Activated naive CD4-positive, alpha-beta T cell (primary cell): Measurements from ENCODE around the gene CD79B.
"Not testable (repeated sequence)": the region's sequence is repeated elsewhere in the genome, so short reads cannot be mapped to it uniquely, and the experiment has no call there.

Experiments used
- DNase-seq, 4 experiments: peaks; one replicate each; lab custom pipeline; 2025; lab: John Stamatoyannopoulos, UW

CD79B gene

DNA sequence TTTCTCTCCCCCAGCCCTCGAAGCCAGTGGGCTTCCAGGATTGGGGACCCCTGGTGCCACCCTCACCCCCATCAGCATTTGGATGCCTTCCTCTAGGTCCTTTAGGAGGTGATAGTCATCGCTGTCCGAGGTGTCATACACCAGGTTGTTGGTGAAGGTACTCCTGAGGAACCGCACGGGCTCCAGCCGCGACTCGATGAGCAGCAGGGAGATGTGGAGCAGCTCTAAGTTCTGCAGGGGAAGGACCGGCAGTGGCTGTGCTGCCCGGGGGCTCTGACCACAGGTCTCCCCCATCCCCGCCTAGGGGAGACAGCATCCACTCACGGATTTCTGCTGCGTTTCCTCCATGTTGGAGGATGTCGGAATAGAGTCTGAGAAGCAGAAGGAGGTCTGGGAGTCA is 22.0 kb downstream of the CD79B start:
- DNase-seq = no peak

GRCh38 chr17:63909586-63909985 is 22.5 kb downstream of the CD79B start:
- DNase-seq = not testable (repeated sequence)

DNA sequence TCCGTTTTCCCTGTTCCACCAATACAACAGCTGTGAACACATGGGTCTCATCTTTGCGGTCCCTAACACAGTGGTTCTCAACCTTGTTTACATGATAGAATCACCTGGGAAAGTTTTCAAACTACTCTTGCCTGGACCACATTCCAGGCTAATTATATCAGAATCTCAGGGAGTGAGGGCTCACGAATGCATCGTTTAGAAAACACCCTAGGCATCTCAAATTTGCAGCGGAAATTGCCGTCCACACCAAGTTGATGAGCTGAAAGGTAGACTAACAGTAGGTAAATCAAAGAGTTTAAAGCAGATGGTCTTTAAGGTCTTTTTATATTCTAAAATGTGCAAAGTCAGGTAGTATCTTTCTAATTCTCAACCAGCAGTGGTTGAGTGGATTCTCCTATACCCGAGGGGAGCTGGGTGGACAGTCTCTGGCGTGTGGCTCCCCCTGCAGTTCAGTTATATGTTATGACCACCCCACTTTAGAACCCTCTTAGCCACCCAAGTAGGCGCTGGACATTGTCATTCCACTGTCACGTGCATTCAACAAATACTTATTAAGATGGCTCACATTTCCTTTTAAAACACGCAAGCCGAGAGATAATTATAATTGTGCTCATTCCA is 24.9 kb downstream of the CD79B start:
- DNase-seq = not testable (repeated sequence)

- DNase-seq = not testable (repeated sequence)
These were observed 27.3 kb downstream of the CD79B start for GRCh38 chr17:63904796-63905195.

DNA sequence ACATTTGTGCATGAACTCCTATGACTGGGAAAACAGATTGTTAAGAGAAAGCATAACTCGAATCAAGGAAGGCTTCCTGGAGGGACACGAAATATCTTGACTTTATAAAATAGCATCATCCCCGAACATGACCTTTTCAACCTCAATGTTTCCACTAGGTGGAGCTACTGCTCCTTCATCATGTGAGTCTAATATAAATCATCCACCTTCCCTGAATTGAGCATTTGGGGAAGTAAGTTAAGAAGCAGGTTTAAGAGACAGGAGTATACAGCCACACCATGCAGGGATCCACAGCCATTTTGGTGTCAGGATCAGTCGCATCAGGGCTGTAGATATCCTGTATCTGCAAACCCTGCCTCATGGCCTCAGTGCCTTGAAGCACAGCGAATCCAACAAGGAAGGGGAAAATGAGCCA is 28.3 kb downstream of the CD79B start:
- not testable (repeated sequence) for DNase-seq

GRCh38 chr17:63901971-63902370 is 30.2 kb downstream of the CD79B start:
- DNase-seq = not testable (repeated sequence)

DNA sequence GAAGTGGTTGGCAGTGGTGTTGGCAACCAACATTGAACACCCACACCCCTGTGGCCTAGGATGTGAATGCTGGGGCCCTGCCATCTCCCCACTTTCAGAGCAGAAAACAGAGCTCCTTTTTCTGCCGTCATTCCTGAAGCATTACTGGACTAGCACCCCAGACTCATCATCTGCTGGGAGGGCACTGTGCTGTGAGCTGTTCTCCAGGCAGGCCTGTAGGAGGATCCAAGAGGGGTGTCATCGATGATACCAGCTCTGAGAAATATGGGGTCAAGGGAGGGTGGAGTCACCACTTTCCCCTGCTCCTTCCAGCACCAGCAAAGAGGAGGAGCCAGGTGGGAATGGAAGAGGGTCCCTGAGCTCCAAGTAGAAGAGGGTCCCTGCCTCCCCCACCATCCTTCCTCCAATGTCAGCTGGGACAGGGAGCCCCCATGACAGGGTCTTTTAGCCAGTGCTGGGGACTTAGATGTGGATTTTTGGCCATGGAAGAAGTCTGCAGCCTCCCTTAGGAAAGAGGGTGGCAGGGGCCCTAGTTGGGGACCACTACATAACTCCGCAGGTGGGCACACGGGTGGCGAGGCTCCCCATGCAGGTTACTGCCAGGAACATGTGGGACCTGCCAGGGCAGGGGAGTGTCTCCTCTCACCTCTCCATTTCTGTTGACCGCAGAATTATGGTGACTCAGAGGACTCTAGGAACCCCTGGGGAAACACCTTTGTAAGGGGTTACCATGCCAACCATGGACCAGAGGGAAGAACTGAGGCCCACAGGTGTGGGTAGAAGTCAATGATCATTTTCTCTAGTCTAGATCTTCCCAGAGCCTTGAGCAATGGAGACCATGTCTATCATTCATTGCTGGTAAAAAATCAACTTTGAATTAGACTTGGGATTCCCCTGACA is 33.0 kb downstream of the CD79B start:
- DNase-seq = not testable (repeated sequence)

DNA sequence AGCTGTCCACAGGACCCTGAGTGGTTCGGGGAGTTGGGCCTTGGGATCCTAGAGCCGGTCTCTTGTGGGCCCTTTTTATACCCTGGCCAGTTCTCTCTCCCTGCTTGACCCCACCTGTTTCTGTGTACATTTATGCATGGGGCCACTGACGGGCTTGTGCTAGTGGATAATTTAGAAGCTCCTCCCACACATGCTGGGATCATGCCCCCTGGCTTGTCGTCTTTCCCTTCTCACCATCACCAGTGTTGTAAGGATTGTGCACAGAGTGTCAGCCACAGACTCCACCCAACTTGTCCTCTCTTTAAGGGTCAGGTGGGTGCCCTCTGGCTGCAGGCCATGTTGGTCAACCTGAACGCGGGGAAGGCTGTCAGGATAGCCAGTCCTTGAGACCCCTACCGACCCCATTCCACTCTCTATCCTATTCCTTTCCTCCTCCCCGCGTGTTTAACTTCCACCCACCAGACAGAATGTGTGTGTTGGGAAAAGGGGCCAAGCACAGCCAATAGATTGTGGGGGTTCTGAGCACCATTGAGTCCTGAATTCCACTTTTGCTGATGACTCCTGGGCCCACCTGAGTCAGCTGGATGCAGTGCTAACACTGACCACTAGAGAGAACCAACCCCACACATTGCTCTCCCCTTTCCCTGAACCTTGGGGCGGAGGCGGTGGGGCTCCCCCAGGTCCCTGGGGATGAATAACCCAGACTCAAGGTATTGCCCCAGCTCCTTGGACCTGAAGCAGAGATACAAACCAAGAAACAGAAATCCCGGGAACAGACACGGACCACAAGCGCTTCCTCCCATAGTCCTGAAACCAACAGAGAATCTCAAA is 35.4 kb downstream of the CD79B start, which contains the start of gene CSH1:
Gene CSH1 (minus strand): TSS at position 51 of the 831 bp plus-strand sequence. CDS start 63 bp downstream, outside the sequence.
- not testable (repeated sequence) for DNase-seq

DNA sequence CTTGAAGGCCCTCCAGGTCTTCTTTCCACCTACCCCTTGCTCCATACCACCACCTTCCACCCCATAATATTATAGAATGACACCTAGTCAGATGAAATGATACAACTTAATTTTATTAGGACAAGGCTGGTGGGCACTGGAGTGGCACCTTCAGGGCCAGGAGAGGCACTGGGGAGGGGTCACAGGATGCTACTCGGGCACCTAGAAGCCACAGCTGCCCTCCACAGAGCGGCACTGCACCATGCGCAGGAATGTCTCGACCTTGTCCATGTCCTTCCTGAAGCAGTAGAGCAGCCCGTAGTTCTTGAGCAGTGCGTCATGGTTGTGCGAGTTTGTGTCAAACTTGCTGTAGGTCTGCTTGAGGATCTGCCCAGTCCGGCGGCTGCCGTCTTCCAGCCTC is 37.3 kb downstream of the CD79B start:
- not testable (repeated sequence) for DNase-seq

DNA sequence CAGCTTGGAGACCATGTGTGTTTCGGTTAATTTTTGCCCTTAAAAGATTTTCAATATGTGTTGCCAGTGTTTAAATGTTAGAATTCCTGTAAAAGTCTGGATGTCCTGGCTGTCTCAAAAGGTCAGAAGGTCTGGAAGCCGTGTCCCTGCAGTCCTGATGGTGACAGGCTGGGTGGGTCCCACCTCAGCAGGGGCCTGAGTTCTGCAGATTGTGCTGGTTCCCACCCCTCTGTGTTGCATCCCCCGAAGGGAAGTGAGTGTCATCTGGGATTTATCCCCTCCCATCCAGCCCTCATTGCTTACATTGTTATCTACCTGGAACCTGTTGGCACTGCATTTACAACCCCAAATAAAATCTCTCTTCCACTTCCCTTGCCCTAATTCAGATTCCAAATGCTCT is 38.1 kb downstream of the CD79B start:
- DNase-seq = not testable (repeated sequence)

GRCh38 chr17:63892316-63893037 is 39.7 kb downstream of the CD79B start:
- DNase-seq = not testable (repeated sequence)

- DNase-seq = not testable (repeated sequence)
These were observed 42.9 kb downstream of the CD79B start for GRCh38 chr17:63889026-63889848.

DNA sequence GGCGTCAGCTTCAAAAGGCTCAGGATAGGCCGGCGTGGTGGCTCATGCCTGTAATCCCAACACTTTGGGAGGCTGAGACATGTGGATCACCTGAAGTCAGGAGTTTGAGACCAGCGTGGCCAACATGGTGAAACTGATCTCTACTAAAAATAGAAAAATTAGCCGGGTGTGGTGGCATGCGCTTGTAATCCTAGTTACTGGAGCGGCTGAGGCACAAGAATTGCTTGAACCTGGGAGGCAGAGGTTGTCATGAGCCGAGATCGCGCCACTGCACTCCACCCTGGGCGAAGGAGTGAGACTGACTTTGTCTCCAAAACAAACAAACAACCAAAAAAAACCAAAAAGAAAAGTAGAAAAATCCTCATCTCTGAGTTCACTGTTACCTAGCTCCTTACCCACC is 47.0 kb downstream of the CD79B start:
- DNase-seq = not testable (repeated sequence)

DNA sequence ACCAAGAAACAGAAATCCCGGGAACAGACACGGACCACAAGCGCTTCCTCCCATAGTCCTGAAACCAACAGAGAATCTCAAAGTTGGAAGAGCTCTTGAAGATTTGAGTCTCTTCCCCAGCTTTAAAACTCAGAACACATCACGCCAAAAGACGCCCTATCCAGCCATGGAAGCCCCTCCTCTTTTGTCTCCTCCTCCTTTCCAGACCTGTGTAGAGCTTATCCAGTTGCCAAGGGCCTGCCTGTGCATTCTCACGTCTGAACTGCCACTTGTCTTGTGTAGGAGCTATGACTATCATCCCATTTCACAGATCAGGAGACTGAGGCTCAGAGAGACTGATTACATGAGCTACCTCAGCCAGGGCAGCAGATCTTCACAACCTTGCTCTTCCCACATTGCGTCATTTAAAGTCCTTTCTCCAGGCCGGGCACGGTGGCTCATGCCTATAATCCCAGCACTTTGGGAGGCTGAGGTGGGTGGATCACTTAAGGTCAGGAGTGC is 49.5 kb downstream of the CD79B start:
- not testable (repeated sequence) for DNase-seq

DNA sequence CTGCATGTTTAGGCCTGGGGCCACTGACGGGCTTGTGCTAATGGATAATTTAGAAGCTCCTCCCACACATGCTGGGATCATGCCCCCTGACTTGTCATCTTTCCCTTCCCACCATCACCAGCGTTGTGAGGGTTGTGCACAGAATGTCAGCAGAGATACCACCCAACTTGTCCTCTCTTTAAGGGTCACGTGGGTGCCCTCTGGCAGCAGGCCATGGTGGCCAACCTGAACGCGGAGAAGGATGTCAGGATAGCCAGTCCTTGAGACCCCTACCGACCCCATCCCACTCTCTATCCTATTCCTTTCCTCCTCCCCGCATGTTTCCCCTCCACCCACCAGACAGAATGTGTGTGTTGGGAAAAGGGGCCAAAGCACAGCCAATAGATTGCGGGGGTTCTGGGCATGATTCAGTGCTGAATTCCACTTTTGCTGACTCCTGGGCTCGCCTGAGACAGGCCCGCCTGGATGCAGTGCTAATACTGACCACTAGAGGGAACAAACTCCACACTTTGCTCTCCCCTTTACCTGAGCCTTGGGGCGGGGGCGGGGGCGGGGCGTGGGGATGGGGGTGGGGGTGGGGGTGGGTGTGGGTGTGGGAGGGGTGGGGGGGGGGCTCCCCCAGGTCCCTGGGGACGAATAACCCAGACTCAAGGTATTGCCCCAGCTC is 50.1 kb downstream of the CD79B start, which contains the start of gene GH2:
Gene GH2 (minus strand): TSS at position 10 of the 667 bp plus-strand sequence. CDS start 143 bp downstream, outside the sequence.
- DNase-seq = peak; percentile 12 to 36 (median 25)

DNA sequence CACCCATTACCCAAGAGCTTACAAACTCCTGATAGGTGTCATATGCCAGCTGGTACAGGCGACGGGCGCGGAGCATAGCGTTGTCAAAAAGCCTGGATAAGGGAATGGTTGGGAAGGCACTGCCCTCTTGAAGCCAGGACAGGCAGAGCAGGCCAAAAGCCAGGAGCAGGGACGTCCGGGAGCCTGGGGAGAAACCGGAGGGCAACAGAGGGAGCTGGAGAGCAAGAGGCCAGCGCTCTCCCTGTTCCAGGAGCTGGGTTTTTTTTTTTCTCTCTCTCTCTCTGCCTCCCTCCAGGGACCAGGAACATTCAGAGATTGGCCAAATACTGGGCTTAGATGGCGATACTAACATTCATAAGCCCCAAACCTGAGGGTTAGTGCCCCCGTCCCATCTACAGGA is 50.8 kb downstream of the CD79B start:
- not testable (repeated sequence) for DNase-seq

DNA sequence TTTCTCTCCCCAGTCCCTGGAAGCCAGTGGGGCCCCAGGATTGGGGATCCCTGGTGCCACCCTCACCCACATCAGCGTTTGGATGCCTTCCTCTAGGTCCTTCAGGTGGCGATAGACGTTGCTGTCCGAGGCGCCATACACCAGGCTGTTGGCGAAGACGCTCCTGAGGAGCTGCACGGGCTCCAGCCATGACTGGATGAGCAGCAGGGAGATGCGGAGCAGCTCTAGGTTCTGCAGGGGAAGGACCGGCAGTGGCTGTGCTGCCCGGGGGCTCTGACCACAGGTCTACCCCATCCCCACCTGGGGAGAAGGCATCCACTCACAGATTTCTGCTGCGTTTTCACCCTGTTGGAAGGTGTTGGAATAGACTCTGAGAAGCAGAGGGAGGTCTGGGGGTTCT is 51.4 kb downstream of the CD79B start:
- DNase-seq = no peak
